DOHH2 (cell line): ENCODE measurements around the gene BCL2.

Experiments used
- H3F3A ChIP-seq: fragments of 200-600 bp; sonication (generic), shearing (Covaris generic); 2 replicates; pipeline ENCODE4 v1.6.0; 2016; ENCODE audit warnings: antibody characterized with exemption, mild to moderate bottlenecking; ENCODE audit not compliant: control insufficient read depth, insufficient read depth
- H3K27ac ChIP-seq: fragments of 200-600 bp; sonication (generic); 2 replicates; pipeline ENCODE4 v1.5.1; 2014; ENCODE audit warnings: low read depth, mild to moderate bottlenecking, low read length, moderate library complexity
- H3K27me3 ChIP-seq: fragments of 200-600 bp; sonication (generic); 2 replicates; pipeline ENCODE4 v1.6.1; 2014; ENCODE audit warnings: mild to moderate bottlenecking, low read length, mixed read lengths; ENCODE audit not compliant: control insufficient read depth
- H3K36me3 ChIP-seq: fragments of 200-600 bp; sonication (generic); 2 replicates; pipeline ENCODE4 v1.6.1; 2014; ENCODE audit warnings: mild to moderate bottlenecking, low read length, moderate library complexity, mixed read lengths; ENCODE audit not compliant: control insufficient read depth
- H3K4me1 ChIP-seq: fragments of 200-600 bp; sonication (generic); 2 replicates; pipeline ENCODE4 v1.6.1; 2014; ENCODE audit warnings: mild to moderate bottlenecking, low read length, mixed read lengths; ENCODE audit not compliant: control insufficient read depth
- H3K4me2 ChIP-seq: fragments of 200-600 bp; sonication (generic); 2 replicates; pipeline ENCODE4 v1.6.0; 2014; ENCODE audit warnings: mild to moderate bottlenecking, low read length, moderate library complexity
- H3K4me3 ChIP-seq: fragments of 200-600 bp; sonication (generic); 2 replicates; pipeline ENCODE4 v1.5.1; 2014; ENCODE audit warnings: mild to moderate bottlenecking, low read length, mixed read lengths
- H3K79me2 ChIP-seq: fragments of 200-600 bp; sonication (generic); 2 replicates; pipeline ENCODE4 v1.6.1; 2014; ENCODE audit warnings: mild to moderate bottlenecking, low read length, mixed read lengths; ENCODE audit not compliant: control insufficient read depth
- H3K9me2 ChIP-seq: fragments of 200-600 bp; sonication (generic); replicated peaks from 2 replicates; pipeline ENCODE4 v1.6.1; 2014; ENCODE audit warnings: mild to moderate bottlenecking, low read length, mixed read lengths; ENCODE audit not compliant: control insufficient read depth
- H3K9me3 ChIP-seq: fragments of 200-600 bp; sonication (generic); 2 replicates; pipeline ENCODE4 v1.6.1; 2014; ENCODE audit warnings: antibody characterized with exemption, low read length, mixed read lengths; ENCODE audit not compliant: control insufficient read depth, insufficient read depth
- H4K20me1 ChIP-seq: fragments of 200-600 bp; sonication (generic); 2 replicates; pipeline ENCODE4 v1.6.0; 2014; ENCODE audit warnings: low read depth, mild to moderate bottlenecking, antibody characterized with exemption, low read length, moderate library complexity; ENCODE audit not compliant: control insufficient read depth, insufficient read depth
- EZH2phosphoT487 ChIP-seq: fragments of 200-600 bp; sonication (generic); IDR thresholded peaks from 2 replicates; pipeline ENCODE4 v1.6.1; 2017; ENCODE audit warnings: borderline replicate concordance, mild to moderate bottlenecking, antibody characterized with exemption, low read length, moderate library complexity, mixed read lengths
- TF ChIP-seq, protein P1 (sequence below): fragments of 200-600 bp; sonication (generic); IDR thresholded peaks from one replicate; pipeline ENCODE4 v1.5.1; 2014; ENCODE audit warnings: antibody characterized with exemption, mild to moderate bottlenecking, low read depth, low read length; ENCODE audit not compliant: poor library complexity, severe bottlenecking

The BCL2 gene

GRCh38 chr18:63301434-63301833 is 18.1 kb downstream of the BCL2 start:
- H3K9me3 ChIP-seq: no peaks in the 10 kb centered on the region
- H3K27ac ChIP-seq: no peak overlapping the region
- H4K20me1 ChIP-seq: peaks cover 20% of the 10 kb centered on the region
- H3K79me2 ChIP-seq: peaks cover 100% of the 10 kb centered on the region
- no peaks in the 10 kb centered on the region for H3K27me3 ChIP-seq
- no peak overlapping the region for H3K4me3 ChIP-seq
- H3K4me2 ChIP-seq: no peak overlapping the region
- peaks cover 8% of the 10 kb centered on the region; the same call in 1 of the 2 replicates for H3F3A ChIP-seq
- peaks cover 89% of the 10 kb centered on the region for H3K36me3 ChIP-seq
- no peaks in the 10 kb centered on the region for H3K9me2 ChIP-seq
- TF ChIP-seq, protein P1, sequence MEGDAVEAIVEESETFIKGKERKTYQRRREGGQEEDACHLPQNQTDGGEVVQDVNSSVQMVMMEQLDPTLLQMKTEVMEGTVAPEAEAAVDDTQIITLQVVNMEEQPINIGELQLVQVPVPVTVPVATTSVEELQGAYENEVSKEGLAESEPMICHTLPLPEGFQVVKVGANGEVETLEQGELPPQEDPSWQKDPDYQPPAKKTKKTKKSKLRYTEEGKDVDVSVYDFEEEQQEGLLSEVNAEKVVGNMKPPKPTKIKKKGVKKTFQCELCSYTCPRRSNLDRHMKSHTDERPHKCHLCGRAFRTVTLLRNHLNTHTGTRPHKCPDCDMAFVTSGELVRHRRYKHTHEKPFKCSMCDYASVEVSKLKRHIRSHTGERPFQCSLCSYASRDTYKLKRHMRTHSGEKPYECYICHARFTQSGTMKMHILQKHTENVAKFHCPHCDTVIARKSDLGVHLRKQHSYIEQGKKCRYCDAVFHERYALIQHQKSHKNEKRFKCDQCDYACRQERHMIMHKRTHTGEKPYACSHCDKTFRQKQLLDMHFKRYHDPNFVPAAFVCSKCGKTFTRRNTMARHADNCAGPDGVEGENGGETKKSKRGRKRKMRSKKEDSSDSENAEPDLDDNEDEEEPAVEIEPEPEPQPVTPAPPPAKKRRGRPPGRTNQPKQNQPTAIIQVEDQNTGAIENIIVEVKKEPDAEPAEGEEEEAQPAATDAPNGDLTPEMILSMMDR: no peak
- TF ChIP-seq EZH2phosphoT487: no peak
- H3K4me1 ChIP-seq: peaks cover 83% of the 10 kb centered on the region

- Histone ChIP-seq H3K27ac (no peak overlapping the region), H3K4me3 (no peak overlapping the region), H3K4me2 (no peak overlapping the region), H3K4me1 (peaks cover 85% of the 10 kb centered on the region), H4K20me1 (peaks cover 16% of the 10 kb centered on the region; the same call in 1 of the 2 replicates), H3K27me3 (no peaks in the 10 kb centered on the region), H3K9me2 (no peaks in the 10 kb centered on the region), H3K36me3 (peaks cover 94% of the 10 kb centered on the region), H3K79me2 (peaks cover 100% of the 10 kb centered on the region), H3F3A (peaks cover 6% of the 10 kb centered on the region; the same call in 1 of the 2 replicates), H3K9me3 (no peaks in the 10 kb centered on the region)
- TF ChIP-seq EZH2phosphoT487: no peak
- TF ChIP-seq, protein P1: no peak
These were observed 19.5 kb downstream of the BCL2 start for GRCh38 chr18:63299837-63300745.

DNA sequence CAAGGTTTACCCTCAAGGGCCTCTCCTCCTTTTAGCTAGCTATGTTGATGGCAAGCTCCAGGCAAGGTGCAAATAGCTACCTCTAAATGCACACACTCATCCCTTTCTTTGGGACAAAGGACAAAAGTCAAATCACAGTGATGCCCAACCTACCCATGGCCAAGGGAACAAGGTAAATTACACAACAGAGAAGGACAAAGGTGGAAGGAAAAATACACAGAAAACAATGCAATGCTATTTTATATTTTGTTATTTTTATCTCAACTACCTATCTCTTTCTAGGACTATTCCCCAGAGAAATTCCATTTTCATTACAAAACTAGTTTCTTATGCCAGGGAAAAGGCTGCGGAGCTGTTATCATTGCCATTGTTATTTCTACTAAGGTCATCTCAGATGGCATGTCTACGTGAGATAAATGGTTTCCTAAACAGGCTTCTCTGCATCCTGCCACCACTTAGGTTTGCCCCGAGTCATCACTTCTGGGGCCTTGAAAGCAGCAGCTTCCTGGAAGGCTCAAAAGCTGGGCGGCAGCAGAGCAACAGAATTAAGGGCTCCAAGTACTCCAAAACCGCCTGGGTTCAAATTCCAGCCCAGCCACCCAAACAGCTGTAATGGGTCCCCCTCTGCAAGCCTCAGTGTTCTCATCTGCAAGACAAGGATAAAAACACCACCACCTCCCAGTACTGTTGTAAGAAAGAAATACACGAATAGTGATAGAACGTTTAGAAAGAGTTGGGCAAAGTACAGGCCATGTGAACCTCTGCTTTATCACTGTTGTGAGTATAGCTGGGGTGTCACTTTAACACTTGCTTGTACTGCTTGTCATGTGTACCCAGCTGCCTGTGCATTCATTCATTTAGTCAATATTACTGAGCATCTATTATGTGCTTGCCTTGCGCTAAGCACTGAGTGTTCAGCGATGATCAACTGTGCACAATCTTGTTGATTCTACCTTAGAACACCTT is 20.9 kb downstream of the BCL2 start:
- H3K9me2 ChIP-seq: no peaks in the 10 kb centered on the region
- peaks cover 91% of the 10 kb centered on the region for H3K36me3 ChIP-seq
- TF ChIP-seq, protein P1: no peak
- no peak for TF ChIP-seq EZH2phosphoT487
- H3K4me1 ChIP-seq: peaks cover 80% of the 10 kb centered on the region
- no peak overlapping the region for H3K27ac ChIP-seq
- H3K79me2 ChIP-seq: peaks cover 99% of the 10 kb centered on the region
- no peak overlapping the region for H3K4me3 ChIP-seq
- H3F3A ChIP-seq: 0 out of 2 replicates have a peak, but pooled peaks cover 2% of the 10 kb centered on the region
- no peaks in the 10 kb centered on the region for H3K9me3 ChIP-seq
- no peak overlapping the region for H3K4me2 ChIP-seq
- H4K20me1 ChIP-seq: peaks cover 12% of the 10 kb centered on the region; the same call in 1 of the 2 replicates
- no peaks in the 10 kb centered on the region for H3K27me3 ChIP-seq
